Testis (tissue), 2 donors: ENCODE measurements around the gene HOXD13.

ENCODE experiments used
- POLR2A ChIP-seq: fragments of 450-650 bp; IDR thresholded peaks from one replicate; pipeline ENCODE4 v1.6.1; 2017; ENCODE audit warnings: antibody characterized with exemption, mild to moderate bottlenecking, moderate library complexity
- TF ChIP-seq, protein P1 (sequence below), 3 experiments: fragments of 450-650 bp in 2 of 3; fragments of 200-600 bp in 1 of 3; sonication (generic) in 1 of 3; IDR thresholded peaks; one replicate each; pipeline ENCODE4 v1.5.1; 2016 to 2019; ENCODE audit warnings: antibody characterized with exemption in 3 of 3, mild to moderate bottlenecking in 2 of 3, moderate library complexity in 1 of 3

DNA sequence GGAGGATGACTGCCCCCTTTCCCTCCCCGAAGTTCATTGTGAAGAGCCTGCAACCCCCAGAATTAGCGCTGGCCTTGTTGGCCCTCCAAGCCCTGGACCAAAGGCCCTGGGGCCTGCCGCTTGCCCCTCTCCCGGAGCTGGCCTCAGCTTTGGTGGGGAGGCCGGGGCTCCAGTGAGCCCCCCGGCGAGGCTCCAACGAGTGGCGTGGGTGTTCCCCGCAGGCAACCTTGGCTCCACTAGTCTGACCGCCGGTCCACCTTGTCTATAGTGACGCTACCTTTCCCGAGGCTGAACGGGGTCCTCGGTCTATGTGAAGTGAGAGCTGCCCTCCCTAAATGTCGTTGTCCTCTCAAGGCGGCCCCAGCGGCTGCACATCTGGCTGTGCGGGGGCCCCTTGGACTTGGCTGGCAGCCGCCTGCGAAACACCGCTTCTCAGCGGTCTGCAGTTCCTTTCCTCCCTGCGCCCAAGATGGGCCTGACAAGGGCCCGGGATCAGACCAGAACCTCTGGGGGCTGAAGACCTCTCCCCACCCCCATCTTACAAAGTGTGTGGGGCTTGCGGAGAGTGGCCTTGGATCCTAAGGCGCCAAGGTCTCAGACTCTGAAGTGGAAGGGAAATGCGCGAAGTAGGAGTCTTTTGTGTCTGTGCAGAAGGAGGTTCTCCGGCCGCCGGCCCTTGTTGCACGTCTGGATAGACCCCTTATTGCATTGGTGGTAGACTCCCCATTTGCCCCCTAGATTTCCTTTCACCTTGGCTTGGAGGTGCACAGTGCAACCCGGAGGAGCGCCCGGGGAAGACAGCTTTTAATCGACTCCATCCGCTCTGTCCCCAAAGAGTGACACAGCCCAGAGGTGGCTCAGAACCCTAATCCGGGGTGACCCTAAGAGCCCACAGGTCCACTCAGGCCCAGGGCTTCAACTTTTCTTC lies 20.1 kb downstream of the HOXD13 start:
- TF ChIP-seq, protein P1, sequence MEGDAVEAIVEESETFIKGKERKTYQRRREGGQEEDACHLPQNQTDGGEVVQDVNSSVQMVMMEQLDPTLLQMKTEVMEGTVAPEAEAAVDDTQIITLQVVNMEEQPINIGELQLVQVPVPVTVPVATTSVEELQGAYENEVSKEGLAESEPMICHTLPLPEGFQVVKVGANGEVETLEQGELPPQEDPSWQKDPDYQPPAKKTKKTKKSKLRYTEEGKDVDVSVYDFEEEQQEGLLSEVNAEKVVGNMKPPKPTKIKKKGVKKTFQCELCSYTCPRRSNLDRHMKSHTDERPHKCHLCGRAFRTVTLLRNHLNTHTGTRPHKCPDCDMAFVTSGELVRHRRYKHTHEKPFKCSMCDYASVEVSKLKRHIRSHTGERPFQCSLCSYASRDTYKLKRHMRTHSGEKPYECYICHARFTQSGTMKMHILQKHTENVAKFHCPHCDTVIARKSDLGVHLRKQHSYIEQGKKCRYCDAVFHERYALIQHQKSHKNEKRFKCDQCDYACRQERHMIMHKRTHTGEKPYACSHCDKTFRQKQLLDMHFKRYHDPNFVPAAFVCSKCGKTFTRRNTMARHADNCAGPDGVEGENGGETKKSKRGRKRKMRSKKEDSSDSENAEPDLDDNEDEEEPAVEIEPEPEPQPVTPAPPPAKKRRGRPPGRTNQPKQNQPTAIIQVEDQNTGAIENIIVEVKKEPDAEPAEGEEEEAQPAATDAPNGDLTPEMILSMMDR (IDR thresholded peaks at IDR 0.05), result no peak
- TF ChIP-seq POLR2A, result no peak
